ENCODE measurements around the gene MMP3. TPM values are rescaled to one million over a fixed set of nuclear protein-coding genes. Genes with fewer than 3 reads are reported as not detected.

Gene MMP3
- total and polyA plus RNA-seq, 4 donors: 0.31 to 0.86 (median 0.53) TPM; not detected in 1

DNA sequence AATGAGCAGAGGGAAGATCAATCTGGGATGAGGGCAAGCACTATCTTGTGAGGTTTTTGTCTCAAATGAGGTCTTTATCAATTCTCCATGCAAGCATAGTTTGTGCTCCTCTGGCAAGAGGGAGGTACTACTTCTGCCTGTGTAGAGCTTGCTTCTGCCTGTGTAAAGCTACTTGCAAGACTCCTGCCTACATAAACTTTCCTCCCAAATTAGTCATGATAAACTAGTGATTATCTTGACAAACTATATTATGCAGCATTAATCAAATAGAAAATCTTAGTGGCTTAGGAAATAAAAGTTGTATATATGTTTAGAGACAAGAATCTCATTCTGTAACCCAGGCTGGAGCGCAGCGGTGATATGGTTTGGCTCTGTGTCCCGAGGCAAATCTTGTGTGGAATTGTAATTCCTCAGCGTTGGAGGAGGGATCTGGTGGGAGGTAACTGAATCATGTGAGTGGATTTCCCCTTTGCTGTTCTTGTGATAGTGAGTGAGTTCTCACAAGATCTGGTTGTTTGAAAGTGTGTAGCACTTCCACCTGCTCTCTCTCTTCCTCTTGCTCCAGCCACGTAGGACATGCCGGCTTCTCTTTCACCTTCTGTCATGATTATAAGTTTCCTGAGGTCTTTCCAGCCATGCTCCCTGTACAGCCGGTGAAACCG lies 54.9 kb downstream of the MMP3 start:
- TF ChIP-seq, protein P1, sequence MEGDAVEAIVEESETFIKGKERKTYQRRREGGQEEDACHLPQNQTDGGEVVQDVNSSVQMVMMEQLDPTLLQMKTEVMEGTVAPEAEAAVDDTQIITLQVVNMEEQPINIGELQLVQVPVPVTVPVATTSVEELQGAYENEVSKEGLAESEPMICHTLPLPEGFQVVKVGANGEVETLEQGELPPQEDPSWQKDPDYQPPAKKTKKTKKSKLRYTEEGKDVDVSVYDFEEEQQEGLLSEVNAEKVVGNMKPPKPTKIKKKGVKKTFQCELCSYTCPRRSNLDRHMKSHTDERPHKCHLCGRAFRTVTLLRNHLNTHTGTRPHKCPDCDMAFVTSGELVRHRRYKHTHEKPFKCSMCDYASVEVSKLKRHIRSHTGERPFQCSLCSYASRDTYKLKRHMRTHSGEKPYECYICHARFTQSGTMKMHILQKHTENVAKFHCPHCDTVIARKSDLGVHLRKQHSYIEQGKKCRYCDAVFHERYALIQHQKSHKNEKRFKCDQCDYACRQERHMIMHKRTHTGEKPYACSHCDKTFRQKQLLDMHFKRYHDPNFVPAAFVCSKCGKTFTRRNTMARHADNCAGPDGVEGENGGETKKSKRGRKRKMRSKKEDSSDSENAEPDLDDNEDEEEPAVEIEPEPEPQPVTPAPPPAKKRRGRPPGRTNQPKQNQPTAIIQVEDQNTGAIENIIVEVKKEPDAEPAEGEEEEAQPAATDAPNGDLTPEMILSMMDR (IDR thresholded peaks at IDR 0.05; ENCODE audit: control extremely low read depth, extremely low read depth): no peak
- no peaks in the 10 kb centered on the region for H3K27me3 ChIP-seq (ENCODE audit: control insufficient read depth in 3 of 3, insufficient read depth in 3 of 3, low read length in 2 of 3)
- H3K27ac ChIP-seq (ENCODE audit: low read depth in 1 of 2, low read length in 1 of 2): no peak overlapping the region
- no peaks in the 10 kb centered on the region for H3K4me1 ChIP-seq (ENCODE audit: control insufficient read depth in 5 of 5, insufficient read depth in 5 of 5, low read length in 5 of 5)
- no peaks in the 10 kb centered on the region for H3K9me3 ChIP-seq (ENCODE audit: control insufficient read depth in 4 of 4, insufficient read depth in 3 of 4, low read length in 3 of 4)
- ATAC-seq (ENCODE audit: insufficient read depth, low FRiP score) (no peak), DNase-seq (no peak)
- H3K4me3 ChIP-seq: no peak overlapping the region
- no peak overlapping the region for H3K9ac ChIP-seq (ENCODE audit: insufficient read depth in 1 of 2, low read length in 2 of 2)
- no peaks in the 10 kb centered on the region for H3K36me3 ChIP-seq (ENCODE audit: control insufficient read depth in 4 of 4, insufficient read depth in 4 of 4, low read length in 4 of 4)
- 89 to 90% methylated on average over 8 of the region's 8 CpGs for WGBS, 2 donors

Other genes with a start within 250 kb of the MMP3 start
- gene MMP20, start 218.3 kb downstream of the MMP3 start, total RNA-seq: not detected
- gene MMP20, start 218.3 kb downstream of the MMP3 start, polyA plus RNA-seq: not detected
- not detected for gene MMP27, start 137.8 kb downstream of the MMP3 start, total RNA-seq
- under 1 TPM in 1 of 2 donors, not detected in 1; 0.05 TPM for gene MMP27, start 137.8 kb downstream of the MMP3 start, polyA plus RNA-seq
- 1 to 10 TPM; 1.5 to 1.7 TPM for gene MMP8, start 118.7 kb downstream of the MMP3 start, total RNA-seq
- gene MMP8, start 118.7 kb downstream of the MMP3 start, polyA plus RNA-seq: 10 to 100 TPM in 1 of 2 donors, under 1 TPM in 1; 0.30 to 77.5 TPM
- 1 to 10 TPM in 1 of 2 donors, under 1 TPM in 1; 0.58 to 1.2 TPM for gene MMP10, start 63.0 kb downstream of the MMP3 start, total RNA-seq
- gene MMP10, start 63.0 kb downstream of the MMP3 start, polyA plus RNA-seq: 10 to 100 TPM in 1 of 2 donors, 1 to 10 TPM in 1; 2.0 to 14.2 TPM
- 1 to 10 TPM; 3.1 to 7.8 TPM for gene MMP1, start 45.4 kb downstream of the MMP3 start, total RNA-seq
- gene MMP1, start 45.4 kb downstream of the MMP3 start, polyA plus RNA-seq: 10 to 100 TPM; 14.1 to 19.9 TPM
- 10 to 100 TPM in 1 of 2 donors, under 1 TPM in 1; 0.34 to 16.9 TPM for gene MMP12, start 31.4 kb upstream of the MMP3 start, total RNA-seq
- gene MMP12, start 31.4 kb upstream of the MMP3 start, polyA plus RNA-seq: 1 to 10 TPM in 1 of 2 donors, under 1 TPM in 1; 0.31 to 2.5 TPM
- gene MMP13, start 112.1 kb upstream of the MMP3 start, total RNA-seq: under 1 TPM in 1 of 2 donors, not detected in 1; 0.09 TPM
- under 1 TPM; 0.08 to 0.84 TPM for gene MMP13, start 112.1 kb upstream of the MMP3 start, polyA plus RNA-seq
- gene DCUN1D5, start 248.6 kb upstream of the MMP3 start, total RNA-seq: 10 to 100 TPM; 24.6 to 24.8 TPM
- 10 to 100 TPM; 12.4 to 28.8 TPM for gene DCUN1D5, start 248.6 kb upstream of the MMP3 start, polyA plus RNA-seq

Data from lung (tissue), 12 donors.